Thyroid gland (tissue), 4 donors: ENCODE data around the gene KANSL3.

Experiments
- CTCF ChIP-seq, 6 experiments: fragments of 200-600 bp in 3 of 6; fragments of 450-650 bp in 3 of 6; sonication (generic) in 3 of 6; IDR thresholded peaks; one replicate each; pipeline ENCODE4 v1.5.1; 2016 to 2019; ENCODE audit warnings: antibody characterized with exemption in 6 of 6, mild to moderate bottlenecking in 2 of 6, inconsistent platforms in 1 of 6, moderate library complexity in 1 of 6
- POLR2A ChIP-seq, 2 donors: fragments of 450-650 bp; IDR thresholded peaks; one replicate each; pipeline ENCODE4 v1.6.1; 2017; ENCODE audit warnings: antibody characterized with exemption in 2 of 2, mild to moderate bottlenecking in 2 of 2, moderate library complexity in 1 of 2

GRCh38 chr2:96579422-96579821 lies 58.7 kb downstream of the KANSL3 start:
- no peak for TF ChIP-seq CTCF (IDR thresholded peaks at IDR 0.05)
- no peak for TF ChIP-seq POLR2A (IDR thresholded peaks at IDR 0.05)
